Measurements from ENCODE around the gene CIBAR2.
"Not testable (repeated sequence)": the region's sequence is repeated elsewhere in the genome, so short reads cannot be mapped to it uniquely, and the experiment has no call there.

CIBAR2 gene

DNA sequence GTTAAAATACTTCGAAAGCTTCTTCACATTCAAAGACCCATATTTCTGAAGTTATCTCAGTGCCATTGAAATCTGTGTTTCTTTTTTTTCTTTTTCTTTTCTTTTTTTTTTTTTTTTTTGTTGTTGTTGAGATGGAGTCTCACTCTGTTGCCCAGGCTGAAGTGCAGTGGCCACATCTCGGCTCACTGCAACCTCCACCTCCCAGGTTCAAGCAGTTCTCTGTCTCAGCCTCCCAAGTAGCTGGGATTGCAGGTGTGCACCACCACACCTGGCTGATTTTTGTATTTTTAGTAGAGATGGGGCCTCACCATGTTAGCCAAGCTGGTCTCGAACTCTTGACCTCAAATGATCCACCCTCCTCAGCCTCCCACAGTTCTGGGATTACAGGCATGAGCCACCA lies 58.0 kb downstream of the CIBAR2 start:
- DNase-seq; in situ Hi-C loops (cut with MboI; ENCODE audit: low pct_unique_long_range_greater_than_20kb, low sequenced_read_pairs): not testable (repeated sequence)

DNA sequence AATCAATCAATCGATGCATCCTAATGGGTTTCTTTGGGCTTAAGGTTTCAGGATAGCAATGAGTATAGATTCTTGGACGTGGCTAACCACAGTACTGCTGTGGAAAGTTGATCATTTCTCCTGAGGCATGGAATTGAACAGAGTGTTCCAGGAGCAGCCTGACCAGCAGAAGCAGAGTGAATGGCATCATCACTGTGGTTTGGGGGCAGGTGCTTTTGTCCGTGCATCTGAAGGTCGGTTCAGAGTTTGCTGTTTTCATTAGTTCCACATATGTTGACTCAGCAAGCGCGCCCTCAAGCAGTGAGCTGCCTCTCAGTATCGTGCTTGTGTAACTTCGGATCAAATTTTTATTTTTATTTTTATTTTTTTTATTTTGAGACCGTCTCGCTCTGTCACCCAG lies 59.7 kb downstream of the CIBAR2 start:
- no peak for DNase-seq
- in situ Hi-C loops (cut with MboI; ENCODE audit: low pct_unique_long_range_greater_than_20kb, low sequenced_read_pairs) = no loop called here

DNA sequence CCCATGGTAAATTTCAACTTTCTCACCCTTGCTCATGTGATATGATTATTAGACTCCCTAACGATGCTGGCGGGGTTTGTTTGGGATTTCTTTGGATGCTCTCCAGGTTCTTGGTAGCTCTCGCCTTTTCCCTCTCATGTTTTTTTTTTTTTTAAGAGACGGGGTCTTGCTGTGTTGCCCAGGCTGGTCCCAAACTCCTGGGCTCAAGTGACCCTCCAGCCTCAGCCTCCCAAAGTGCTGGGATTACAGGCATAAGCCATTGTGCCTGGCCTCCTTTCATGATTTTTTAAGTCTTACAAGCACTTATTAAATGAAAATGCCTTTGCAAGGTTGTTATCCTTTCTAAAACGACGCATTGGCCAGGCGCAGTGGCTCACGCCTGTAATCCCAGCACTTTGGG lies 60.6 kb downstream of the CIBAR2 start:
- DNase-seq = no peak
- in situ Hi-C loops (cut with MboI; ENCODE audit: low pct_unique_long_range_greater_than_20kb, low sequenced_read_pairs) = no loop called here

DNA sequence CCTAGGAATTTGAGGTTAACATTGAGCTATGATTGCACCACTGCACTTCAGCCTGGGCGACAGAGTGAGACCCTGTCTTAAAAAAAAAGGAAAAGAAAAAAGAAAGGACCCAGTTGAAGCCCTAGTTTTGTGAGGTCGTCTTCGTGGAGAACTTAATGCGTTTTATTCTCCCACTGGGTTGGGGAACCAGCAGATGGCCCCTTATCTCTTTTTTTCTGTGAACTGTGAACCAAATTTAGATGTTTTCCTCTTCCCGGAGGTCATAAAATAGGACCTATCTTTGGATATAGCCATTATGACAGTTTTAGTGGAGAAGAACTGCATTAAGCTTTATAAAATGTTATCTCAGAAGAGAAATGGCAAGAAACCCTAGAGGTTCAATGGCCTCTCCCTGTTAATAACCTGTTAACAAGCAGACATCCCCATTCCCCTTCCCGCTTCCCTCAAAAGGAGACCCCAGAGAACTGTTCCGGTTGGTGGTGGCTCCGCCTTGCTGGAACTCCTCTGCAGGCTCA lies 61.1 kb downstream of the CIBAR2 start:
- in situ Hi-C loops (cut with MboI; ENCODE audit: low pct_unique_long_range_greater_than_20kb, low sequenced_read_pairs) = no loop called here
- no peak for DNase-seq

DNA sequence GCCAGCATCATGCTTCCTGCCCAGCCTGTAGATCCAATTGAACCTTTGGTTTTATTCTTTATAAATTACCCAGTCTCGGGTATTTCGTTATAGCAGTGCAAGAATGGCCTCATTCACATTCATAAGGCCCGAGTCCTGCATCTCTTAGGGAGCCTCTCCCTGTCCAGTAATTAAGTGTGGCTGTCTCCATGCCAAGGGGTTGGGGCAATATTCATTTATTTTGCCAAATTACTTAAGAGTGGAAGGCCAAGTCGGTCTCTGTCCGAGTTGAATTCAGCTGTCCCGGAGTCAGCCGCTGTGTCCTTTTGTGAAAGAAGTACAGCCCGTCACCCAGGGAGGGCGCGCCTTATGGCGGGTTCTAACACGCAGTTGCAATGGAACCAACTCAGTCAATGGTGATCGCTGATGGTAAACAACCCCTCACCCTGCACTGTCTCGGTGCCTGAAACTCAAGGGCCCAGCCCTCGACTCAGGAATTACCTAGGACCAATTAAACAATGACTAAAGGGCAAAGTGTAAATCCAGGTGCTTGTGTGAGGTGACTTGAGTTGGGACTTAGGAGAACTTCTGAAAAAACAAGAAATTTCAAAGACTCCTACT lies 62.5 kb downstream of the CIBAR2 start:
- DNase-seq = no peak
- in situ Hi-C loops (cut with MboI; ENCODE audit: low pct_unique_long_range_greater_than_20kb, low sequenced_read_pairs) = no loop called here

DNA sequence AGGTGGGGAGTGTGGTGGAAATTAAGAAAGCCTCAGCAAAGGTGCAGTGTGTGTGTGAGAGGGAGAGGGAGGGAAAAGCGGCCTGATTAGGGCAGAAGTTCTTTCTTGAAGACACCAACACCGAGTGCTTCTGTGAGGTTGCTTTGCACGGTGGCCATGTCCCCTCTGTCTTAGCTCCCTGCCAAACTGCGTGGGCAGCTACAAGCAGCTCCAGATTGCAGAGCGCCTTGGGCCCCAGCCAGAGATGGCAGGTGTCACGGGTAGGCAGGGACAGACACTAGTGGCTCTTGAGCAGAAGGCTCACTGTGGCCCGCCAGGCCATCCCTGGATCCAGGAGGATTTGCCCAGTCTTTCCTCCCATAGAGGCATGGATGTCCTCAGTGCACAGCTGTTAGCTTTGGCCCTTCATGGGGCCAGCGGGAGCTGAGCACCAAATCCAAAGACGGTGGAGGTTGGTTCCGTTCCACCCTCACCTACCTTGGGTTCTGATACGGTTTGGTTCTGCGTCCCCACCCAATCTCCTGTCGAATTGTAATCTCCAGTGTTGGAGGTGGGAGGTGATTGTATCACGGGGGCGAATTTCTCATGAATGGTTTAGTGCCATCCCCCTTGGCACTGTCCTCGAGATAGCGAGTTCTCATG lies 63.2 kb downstream of the CIBAR2 start:
- in situ Hi-C loops (cut with MboI; ENCODE audit: low pct_unique_long_range_greater_than_20kb, low sequenced_read_pairs) = no loop called here
- DNase-seq = no peak

All from KBM-7 (cell line).